GM23338 (cell line): ENCODE data around the gene USP38.

ENCODE experiments used
- CREB1 ChIP-seq: fragments of 250-450 bp; sonication (Bioruptor Pico); IDR thresholded peaks from 2 replicates; pipeline ENCODE4 v1.5.0; 2020; ENCODE audit warnings: low read depth, mild to moderate bottlenecking, moderate library complexity
- CTCF ChIP-seq, 2 experiments: fragments of 200-600 bp in 1 of 2; sonication (generic) in 1 of 2; conservative IDR thresholded peaks; 2 replicates each; pipeline versions ENCODE4 v1.5.1 to v1.6.1; 2016 to 2017; ENCODE audit warnings: antibody characterized with exemption in 2 of 2, low read depth in 2 of 2, mild to moderate bottlenecking in 2 of 2, moderate library complexity in 1 of 2
- ETS1 ChIP-seq: IDR thresholded peaks from 2 replicates; pipeline ENCODE4 v1.6.1; 2016; ENCODE audit warnings: antibody characterized with exemption
- EZH2 ChIP-seq: fragments of 200-600 bp; sonication (generic); IDR thresholded peaks from one replicate; pipeline ENCODE4 v1.8.0; 2017; ENCODE audit warnings: antibody characterized with exemption, mild to moderate bottlenecking, low read depth; ENCODE audit not compliant: unreplicated experiment
- EZH2phosphoT487 ChIP-seq: fragments of 200-600 bp; sonication (generic); IDR thresholded peaks from one replicate; pipeline ENCODE4 v1.8.1; 2018; ENCODE audit warnings: antibody characterized with exemption; ENCODE audit not compliant: unreplicated experiment
- JUNB ChIP-seq: IDR thresholded peaks from one replicate; pipeline ENCODE4 v1.6.1; 2016; ENCODE audit warnings: antibody characterized with exemption; ENCODE audit not compliant: unreplicated experiment
- POLR2AphosphoS5 ChIP-seq: IDR thresholded peaks from 2 replicates; pipeline ENCODE4 v1.6.1; 2016; ENCODE audit warnings: antibody characterized with exemption, low read depth
- REST ChIP-seq: IDR thresholded peaks from one replicate; pipeline ENCODE4 v1.6.1; 2018; ENCODE audit warnings: antibody characterized with exemption; ENCODE audit not compliant: unreplicated experiment
- STAT1 ChIP-seq: IDR thresholded peaks from one replicate; pipeline ENCODE4 v1.6.1; 2016; ENCODE audit warnings: antibody characterized with exemption; ENCODE audit not compliant: unreplicated experiment
- ZNF114 ChIP-seq: fragments of 250-450 bp; sonication (Bioruptor Pico); IDR thresholded peaks from 2 replicates; pipeline ENCODE4 v1.5.0; 2020; ENCODE audit warnings: mild to moderate bottlenecking, moderate library complexity
- ZNF331 ChIP-seq: fragments of 250-450 bp; sonication (Bioruptor Pico); IDR thresholded peaks from 2 replicates; pipeline ENCODE4 v1.5.0; 2020; ENCODE audit warnings: low read depth, mild to moderate bottlenecking, moderate library complexity

- no peak for TF ChIP-seq CTCF (conservative IDR thresholded peaks at IDR 0.05; ENCODE audit: low read depth in 2 of 2)
- no peak for TF ChIP-seq EZH2
- no peak for TF ChIP-seq POLR2AphosphoS5
- TF ChIP-seq REST: no peak
- no peak for TF ChIP-seq CREB1 (CRISPR knock-in tag)
- TF ChIP-seq ZNF331 (CRISPR knock-in tag): no peak
- TF ChIP-seq ZNF114 (CRISPR knock-in tag): no peak
- no peak for TF ChIP-seq EZH2phosphoT487
- TF ChIP-seq ETS1: no peak
- TF ChIP-seq STAT1: no peak
- TF ChIP-seq JUNB: no peak
Measured at GRCh38 chr4:143203577-143203976, 18.9 kb downstream of the USP38 start.
